ENCODE measurements around the gene GTF2F1.
"Not testable (repeated sequence)": the region's sequence is repeated elsewhere in the genome, so short reads cannot be mapped to it uniquely, and the experiment has no call there.

The GTF2F1 gene

GRCh38 chr19:6381030-6381750, 11.8 kb downstream of the GTF2F1 start:
- no peak for DNase-seq

GRCh38 chr19:6379744-6380143, 13.2 kb downstream of the GTF2F1 start:
- DNase-seq: no peak

DNA sequence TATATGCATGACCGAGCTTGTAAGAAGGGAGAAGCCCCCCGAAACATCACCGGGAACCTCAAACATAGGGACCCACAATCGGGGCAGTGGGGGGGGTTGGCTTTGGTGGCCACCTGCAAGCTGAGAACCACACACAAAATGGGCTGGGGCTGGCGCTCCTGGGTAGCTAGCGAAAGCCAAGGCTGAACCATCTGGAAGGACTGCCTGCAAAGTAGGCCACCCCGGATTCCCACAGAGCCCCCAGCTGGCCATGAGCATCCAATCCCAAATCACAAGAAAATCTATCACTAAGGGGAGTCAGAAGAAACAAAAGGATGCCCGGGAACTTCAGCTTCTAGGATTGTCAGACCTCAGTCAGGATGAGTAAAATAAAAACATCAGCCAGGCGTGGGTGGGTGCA, 14.5 kb downstream of the GTF2F1 start:
- no peak for DNase-seq

- DNase-seq: no peak
These were observed 14.9 kb downstream of the GTF2F1 start for GRCh38 chr19:6378041-6378440.

- DNase-seq: no peak
These were observed 16.3 kb downstream of the GTF2F1 start for GRCh38 chr19:6376512-6377190.

- DNase-seq: no peak
These were observed 17.5 kb downstream of the GTF2F1 start, which contains the start of gene PSPN for GRCh38 chr19:6375411-6376010. PSPN (minus strand) TSS chr19:6375933; CDS start chr19:6375849, 84 bp downstream.

DNA sequence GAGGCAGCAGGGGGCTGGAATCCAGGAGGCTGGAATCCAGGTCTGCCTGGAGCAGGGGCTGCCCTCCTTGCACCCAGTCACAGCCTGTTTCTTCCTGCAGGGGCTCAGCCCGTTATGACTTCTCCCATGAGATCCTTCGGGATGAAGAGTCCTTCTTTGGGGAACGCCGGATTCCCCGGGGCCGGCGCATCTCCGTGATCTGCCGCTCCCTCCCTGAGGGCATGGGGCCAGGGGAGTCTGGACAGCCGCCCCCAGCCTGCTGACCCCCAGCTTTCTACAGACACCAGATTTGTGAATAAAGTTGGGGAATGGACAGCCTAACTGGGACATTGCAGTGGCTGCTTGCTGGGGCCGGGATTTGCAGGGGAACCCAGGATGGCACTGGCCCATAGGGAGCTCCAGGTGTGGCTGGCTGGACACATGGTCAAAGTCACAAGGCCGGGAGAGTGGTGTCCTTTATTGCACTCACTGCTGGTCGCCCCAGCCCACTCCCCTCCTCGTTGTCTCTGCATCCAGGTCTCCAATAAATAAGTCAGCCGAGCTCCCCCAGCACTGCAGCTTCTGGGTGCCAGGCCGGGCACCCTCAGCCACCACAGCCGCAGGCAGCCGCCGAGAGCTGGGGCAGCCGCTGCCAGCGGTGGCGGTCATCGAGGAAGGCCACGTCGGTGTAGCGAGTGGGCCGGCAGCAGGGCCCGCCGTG, 18.1 kb downstream of the GTF2F1 start:
- no peak for DNase-seq

DNA sequence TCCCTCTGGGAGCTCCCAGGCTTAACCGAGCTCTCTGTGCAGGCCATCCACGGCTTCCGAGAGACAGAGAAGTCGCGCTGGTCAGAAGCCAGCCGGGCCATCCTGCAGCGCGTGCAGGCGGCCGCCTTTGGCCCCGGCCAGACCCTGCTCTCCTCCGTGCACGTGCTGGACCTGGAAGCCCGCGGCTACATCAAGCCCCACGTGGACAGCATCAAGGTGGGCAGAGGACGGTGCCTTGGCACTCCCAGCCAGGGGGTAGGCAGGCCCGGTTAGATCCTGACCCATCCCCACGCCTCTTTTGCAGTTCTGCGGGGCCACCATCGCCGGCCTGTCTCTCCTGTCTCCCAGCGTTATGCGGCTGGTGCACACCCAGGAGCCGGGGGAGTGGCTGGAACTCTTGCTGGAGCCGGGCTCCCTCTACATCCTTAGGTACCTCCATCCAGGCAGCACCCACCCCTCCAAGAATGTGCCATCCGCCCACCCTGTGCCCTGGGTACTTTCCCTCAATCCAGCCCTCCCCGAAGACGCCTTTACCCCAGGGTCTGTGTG, 18.7 kb downstream of the GTF2F1 start:
- no peak for DNase-seq

- DNase-seq: no peak
These were observed 19.2 kb downstream of the GTF2F1 start for GRCh38 chr19:6373813-6374108.

DNA sequence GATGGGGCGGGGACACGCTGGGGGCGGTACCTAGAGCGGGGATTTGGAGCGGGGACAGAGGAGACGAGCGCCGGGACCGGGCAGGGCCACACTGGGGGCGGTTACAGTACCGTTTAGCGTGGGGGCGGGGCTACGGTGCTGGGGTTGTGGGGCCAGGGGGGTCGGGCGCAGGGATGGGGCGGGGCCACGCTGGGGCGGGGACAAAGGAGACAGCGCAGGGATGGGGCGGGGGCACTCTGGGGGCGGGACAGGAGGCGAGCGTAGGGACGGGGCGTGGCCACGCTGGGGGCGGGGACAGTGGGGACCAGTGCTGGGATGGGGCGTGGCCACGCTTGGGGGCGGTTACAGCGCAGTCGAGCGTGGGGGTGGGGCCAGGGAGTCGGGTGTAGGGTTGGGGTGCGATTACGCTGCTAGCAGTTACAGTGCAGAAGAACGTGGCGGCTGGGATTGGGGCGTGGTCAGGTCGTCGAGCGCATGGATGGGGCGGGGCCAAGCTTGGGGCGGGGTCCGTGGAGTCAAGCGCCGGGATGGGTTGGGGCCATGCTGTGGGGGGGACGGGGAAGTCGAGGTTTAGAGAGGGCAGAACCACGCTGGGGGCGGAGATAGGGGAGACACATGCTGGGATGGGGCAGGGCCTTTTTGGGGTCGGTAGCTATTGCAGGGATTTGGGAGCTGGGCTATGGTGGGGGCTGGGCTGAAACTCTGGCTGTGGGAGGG, 19.7 kb downstream of the GTF2F1 start:
- peak; percentile 95 for DNase-seq

DNA sequence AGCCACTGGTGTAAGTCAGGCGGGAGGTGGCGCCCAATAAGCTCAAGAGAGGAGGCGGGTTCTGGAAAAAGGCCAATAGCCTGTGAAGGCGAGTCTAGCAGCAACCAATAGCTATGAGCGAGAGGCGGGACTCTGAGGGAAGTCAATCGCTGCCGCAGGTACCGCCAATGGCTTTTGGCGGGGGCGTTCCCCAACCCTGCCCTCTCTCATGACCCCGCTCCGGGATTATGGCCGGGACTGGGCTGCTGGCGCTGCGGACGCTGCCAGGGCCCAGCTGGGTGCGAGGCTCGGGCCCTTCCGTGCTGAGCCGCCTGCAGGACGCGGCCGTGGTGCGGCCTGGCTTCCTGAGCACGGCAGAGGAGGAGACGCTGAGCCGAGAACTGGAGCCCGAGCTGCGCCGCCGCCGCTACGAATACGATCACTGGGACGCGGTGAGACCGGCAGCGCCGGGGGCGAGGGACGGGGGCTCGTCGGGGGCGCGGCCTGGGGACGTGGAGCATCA, 20.3 kb downstream of the GTF2F1 start, which contains the start of gene ALKBH7:
ALKBH7 (plus strand) TSS at position 201 of the 502 bp plus-strand sequence; CDS start at position 228, 27 bp downstream.
- DNase-seq: peak; percentile 98

DNA sequence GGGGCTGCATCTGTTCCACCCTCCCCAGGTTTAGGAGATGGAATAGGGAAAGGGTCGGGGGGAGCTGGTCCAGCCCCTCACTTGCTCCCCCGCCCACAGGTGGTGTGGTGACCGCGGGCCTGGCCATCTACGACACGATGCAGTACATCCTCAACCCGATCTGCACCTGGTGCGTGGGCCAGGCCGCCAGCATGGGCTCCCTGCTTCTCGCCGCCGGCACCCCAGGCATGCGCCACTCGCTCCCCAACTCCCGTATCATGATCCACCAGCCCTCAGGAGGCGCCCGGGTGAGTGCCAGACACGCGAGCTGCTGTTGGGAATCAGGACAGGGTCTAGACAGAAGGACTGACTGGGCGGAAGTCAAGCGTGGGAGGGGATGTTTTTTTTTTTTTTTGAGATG, 28.6 kb downstream of the GTF2F1 start:
- DNase-seq: no peak

GRCh38 chr19:6362351-6362801, 30.6 kb downstream of the GTF2F1 start:
- no peak for DNase-seq

DNA sequence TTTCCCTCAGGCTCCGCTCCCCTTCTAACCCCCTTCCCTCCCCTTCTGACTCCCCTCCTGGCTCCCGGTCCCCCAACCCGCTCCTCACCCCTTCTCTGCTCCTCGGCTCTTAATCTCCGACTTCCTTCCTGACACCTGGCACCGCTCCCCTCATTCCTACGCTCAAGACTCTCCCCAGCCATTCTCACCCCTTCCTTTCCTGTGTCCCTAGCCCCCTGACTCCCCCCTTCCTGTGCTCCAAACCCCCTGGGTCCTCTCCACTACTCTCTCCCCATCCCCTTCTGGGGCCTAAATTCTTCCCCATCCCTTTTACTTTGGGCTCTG, 31.0 kb downstream of the GTF2F1 start:
- DNase-seq: no peak

DNA sequence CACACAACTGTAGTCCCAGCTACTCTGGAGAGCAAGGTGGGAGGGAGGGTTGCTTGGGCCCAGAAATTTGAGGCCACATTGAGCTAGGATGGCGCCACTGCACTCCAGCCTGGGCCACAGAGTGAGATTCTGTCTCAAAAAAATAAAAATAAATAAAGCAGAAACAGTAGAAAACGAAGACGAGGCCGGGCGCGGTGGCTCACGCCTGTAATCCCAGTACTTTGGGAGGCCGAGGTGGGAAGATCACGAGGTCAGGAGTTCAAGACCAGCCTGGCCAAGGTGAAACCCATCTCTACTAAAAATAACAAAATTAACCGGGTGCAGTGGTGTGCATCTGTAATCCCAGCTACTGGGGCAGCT, 32.1 kb downstream of the GTF2F1 start:
- DNase-seq: not testable (repeated sequence)

DNA sequence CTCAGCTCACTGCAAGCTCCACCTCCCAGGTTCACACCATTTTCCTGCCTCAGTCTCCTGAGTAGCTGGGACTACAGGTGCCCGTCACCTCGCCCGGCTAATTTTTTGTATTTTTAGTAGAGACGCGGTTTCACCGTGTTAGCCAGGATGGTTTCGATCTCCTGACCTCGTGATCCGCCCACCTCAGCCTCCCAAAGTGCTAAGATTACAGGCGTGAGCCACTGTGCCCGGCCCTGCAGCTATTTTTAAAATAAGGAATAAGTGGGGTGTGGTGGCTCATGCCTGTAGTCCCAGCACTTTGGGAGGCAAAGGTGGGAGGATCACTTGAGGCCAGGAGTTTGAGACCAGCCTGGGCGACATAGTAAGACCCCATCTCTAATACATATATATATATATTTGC, 32.5 kb downstream of the GTF2F1 start:
- DNase-seq: not testable (repeated sequence)

DNA sequence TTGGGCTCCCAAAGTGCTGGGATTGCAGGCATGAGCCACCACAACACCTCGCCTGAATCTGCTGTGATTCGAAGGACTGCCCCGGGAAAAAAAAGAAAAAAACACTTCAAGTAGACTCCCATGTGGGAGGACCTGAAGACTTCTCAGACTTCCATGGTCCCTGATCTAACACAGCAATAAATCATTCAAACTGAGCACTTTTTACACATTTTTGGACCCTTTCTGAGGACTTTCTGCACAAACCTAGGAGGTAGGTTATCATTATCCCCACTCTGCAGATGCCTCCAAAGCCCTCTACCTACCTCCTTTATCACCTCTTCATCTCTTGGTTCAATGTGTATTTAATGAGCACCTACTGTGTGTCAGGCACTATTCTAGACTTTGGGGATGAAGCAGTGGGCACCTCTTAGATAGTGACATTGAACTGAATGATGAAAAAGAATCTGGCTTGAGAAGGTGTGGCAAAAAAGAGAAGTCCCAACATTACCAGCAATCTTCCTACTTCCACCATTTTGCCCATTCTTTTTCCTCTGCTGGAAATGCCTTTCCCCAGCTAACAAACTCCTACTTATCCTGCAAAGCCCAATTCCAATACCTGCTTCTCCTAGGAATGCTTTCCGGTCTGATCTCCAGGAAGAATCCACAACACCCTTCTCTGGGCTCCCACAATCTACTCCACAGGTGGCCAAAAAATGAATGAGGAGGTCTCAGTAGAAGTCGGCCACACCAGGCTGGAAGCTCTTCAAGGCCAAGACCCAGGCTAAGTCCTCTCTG, 33.2 kb downstream of the GTF2F1 start:
- no peak for DNase-seq

GRCh38 chr19:6358003-6358402, 35.0 kb downstream of the GTF2F1 start:
- no peak for DNase-seq

- no peak for DNase-seq
These were observed 35.8 kb downstream of the GTF2F1 start for GRCh38 chr19:6357174-6357573.

DNA sequence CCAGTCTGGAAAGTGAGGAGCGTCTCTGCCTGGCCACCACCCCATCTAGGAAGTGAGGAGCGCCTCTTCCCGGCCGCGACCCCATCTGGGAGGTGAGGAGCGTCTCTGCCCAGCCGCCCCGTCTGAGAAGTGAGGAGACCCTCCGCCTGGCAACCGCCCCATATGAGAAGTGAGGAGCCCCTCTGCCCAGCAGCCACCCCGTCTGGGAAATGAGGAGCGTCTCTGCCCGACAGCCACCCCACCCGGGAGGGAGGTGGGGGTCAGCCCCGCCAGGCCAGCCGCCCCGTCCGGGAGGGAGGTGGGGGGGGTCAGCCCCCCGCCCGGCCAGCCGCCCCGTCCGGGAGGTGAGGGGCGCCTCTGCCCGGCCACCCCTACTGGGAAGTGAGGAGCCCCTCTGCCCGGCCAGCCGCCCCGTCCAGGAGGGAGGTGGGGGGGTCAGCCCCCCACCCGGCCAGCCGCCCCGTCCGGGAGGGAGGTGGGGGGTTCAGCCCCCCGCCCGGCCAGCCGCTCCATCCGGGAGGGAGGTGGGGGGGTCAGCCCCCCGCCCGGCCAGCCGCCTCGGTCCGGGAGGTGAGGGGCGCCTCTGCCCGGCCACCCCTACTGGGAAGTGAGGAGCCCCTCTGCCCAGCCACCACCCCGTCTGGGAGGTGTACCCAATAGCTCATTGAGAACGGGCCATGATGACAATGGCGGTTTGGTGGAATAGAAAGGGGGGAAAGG, 37.5 kb downstream of the GTF2F1 start:
- DNase-seq: not testable (repeated sequence)

DNA sequence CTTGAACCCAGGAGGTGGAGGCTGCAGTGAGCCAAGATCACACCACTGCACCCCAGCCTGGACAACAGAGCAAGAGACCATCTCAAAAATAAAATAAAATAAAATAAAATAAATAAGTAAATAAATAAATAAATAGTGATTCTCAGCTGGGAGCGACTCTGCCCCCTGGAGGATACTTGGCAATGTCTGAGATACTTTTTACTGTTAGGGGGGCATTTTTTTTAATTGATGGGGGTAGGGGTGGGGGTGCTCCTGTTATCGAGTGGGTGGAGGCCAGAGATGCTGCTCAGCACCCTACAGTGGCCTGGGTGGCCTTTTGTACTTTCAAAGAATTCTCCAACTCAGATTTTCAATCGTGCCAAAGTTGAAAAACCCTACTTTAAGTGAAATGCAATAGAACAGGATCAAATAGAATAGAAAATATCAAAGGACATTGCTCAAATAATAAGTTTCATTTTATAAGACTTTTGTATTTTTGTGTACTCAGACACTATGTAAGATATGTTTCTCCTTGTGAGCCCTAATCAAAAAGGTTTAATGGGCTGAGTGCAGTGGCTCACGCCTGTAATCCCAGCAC, 38.8 kb downstream of the GTF2F1 start:
- no peak for DNase-seq

All from NCI-H146 (cell line).